ENCODE results near the gene JUND.

The JUND gene

GRCh38 chr19:18293642-18294466 lies 12.4 kb upstream of the JUND start:
- peak overlapping the region; percentile 81 for H3K4me3 ChIP-seq (ENCODE audit: low read depth, low read length)
- DNase-seq, result peak; percentile 93
- no peaks in the 10 kb centered on the region for H3K9me3 ChIP-seq (ENCODE audit: severe bottlenecking)
- no peaks in the 10 kb centered on the region for H3K36me3 ChIP-seq
- H3K27ac ChIP-seq, result peak overlapping the region; percentile 93
- no peaks in the 10 kb centered on the region for H3K27me3 ChIP-seq (ENCODE audit: insufficient read depth, low read depth, severe bottlenecking)
- TF ChIP-seq CTCF (IDR thresholded peaks at IDR 0.05; ENCODE audit: low read depth, low read length), result peak; percentile 8; the same call in 1 of the 2 replicates

- no peak for TF ChIP-seq CTCF (IDR thresholded peaks at IDR 0.05; ENCODE audit: low read depth, low read length)
- Histone ChIP-seq H3K9me3 (ENCODE audit: severe bottlenecking) (no peaks in the 10 kb centered on the region), H3K36me3 (no peaks in the 10 kb centered on the region), H3K27ac (peak overlapping the region; percentile 93), H3K4me3 (ENCODE audit: low read depth, low read length) (peak overlapping the region; percentile 81), H3K27me3 (ENCODE audit: insufficient read depth, low read depth, severe bottlenecking) (no peaks in the 10 kb centered on the region)
- peak; percentile 95 for DNase-seq
Measured at GRCh38 chr19:18292810-18293641, 11.6 kb upstream of the JUND start.

- peak overlapping the region; percentile 81 for H3K4me3 ChIP-seq (ENCODE audit: low read depth, low read length)
- H3K36me3 ChIP-seq, result no peaks in the 10 kb centered on the region
- TF ChIP-seq CTCF (IDR thresholded peaks at IDR 0.05; ENCODE audit: low read depth, low read length), result no peak
- DNase-seq, result no peak
- peak overlapping the region; percentile 93 for H3K27ac ChIP-seq
- no peaks in the 10 kb centered on the region for H3K27me3 ChIP-seq (ENCODE audit: insufficient read depth, low read depth, severe bottlenecking)
- H3K9me3 ChIP-seq (ENCODE audit: severe bottlenecking), result no peaks in the 10 kb centered on the region
Measured at GRCh38 chr19:18292462-18292809, 11.0 kb upstream of the JUND start.

- DNase-seq, result peak; percentile 77
- peak overlapping the region; percentile 93 for H3K27ac ChIP-seq
- TF ChIP-seq CTCF (IDR thresholded peaks at IDR 0.05; ENCODE audit: low read depth, low read length), result no peak
- no peaks in the 10 kb centered on the region for H3K36me3 ChIP-seq
- H3K4me3 ChIP-seq (ENCODE audit: low read depth, low read length), result peak overlapping the region; percentile 81
- no peaks in the 10 kb centered on the region for H3K9me3 ChIP-seq (ENCODE audit: severe bottlenecking)
- no peaks in the 10 kb centered on the region for H3K27me3 ChIP-seq (ENCODE audit: insufficient read depth, low read depth, severe bottlenecking)
Measured at GRCh38 chr19:18291590-18292461, 10.4 kb upstream of the JUND start.

- Histone ChIP-seq H3K27me3 (ENCODE audit: insufficient read depth, low read depth, severe bottlenecking) (no peaks in the 10 kb centered on the region), H3K4me3 (ENCODE audit: low read depth, low read length) (peak overlapping the region; percentile 81), H3K27ac (peak overlapping the region; percentile 93), H3K9me3 (ENCODE audit: severe bottlenecking) (no peaks in the 10 kb centered on the region), H3K36me3 (no peaks in the 10 kb centered on the region)
- DNase-seq, result no peak
- no peak for TF ChIP-seq CTCF (IDR thresholded peaks at IDR 0.05; ENCODE audit: low read depth, low read length)
Measured at GRCh38 chr19:18291019-18291524, 9.7 kb upstream of the JUND start.
